ENCODE measurements around the gene SPAG16. TPM values are rescaled to one million over a fixed set of nuclear protein-coding genes. Genes with fewer than 3 reads are reported as not detected.

SPAG16 gene
- 25.4 and 28.9 TPM in 2 replicates for total RNA-seq (2014; rRNA removed; shearing (Covaris generic))
- 27.7 and 30.7 TPM in 2 replicates for polyA plus RNA-seq (2016; fragmentation: Nextera tagmentation; extraction: Ambion mirVana)

DNA sequence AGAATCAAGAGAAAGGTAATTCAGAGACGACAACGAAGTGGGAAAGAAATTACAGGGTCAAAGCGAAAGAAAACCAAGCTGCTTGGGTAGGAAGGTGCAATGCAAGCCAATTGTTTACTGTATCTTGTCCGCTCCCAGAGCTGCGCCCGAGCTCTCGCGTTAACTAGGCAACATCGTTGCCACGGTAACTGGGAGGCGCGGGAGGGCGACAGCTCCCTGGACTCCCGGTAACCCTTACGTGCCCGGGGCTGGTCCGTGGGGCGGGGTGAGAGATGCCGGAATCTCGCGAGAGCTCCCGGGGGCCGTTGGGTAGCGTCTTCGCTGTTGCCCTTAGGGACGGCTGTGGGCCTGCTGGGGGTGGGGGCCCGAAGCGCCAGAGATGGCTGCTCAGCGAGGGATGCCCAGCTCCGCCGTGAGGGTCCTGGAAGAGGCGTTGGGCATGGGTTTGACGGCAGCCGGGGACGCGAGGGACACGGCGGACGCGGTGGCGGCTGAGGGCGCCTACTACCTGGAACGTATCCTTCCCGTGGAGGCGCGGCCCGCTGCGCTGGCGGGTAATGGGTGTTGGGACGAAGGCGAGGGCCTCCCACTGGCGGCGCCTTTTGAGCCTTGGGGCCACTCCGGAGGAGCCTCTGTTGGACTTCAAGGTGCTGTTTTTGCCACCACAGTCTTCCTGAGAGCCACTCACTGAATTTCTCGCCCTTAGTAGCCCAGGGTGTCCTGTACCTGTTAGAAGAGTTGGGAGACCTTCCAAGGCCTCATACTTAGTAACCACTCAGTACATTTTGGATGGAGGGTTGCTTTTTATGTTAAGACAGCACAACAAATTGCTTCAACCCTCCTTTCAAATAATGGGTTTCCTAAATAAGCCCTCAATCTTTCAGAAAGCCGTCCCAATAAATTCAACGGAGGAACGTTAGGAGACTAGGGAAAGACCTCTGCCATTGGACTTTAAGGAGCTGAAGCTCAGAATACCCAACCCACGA lies at the start of gene SPAG16:
Gene SPAG16, plus strand, starts transcription at position 360 of the 986 bp plus-strand sequence.
- H3K4me2 ChIP-seq (ENCODE audit: unreplicated experiment): peak within 1 kb of the TSS; percentile 99
- peak within 1 kb of the TSS; percentile 99 for H2AFZ ChIP-seq
- no peaks in the 10 kb centered on the region for H3K27me3 ChIP-seq (replicated peaks; ENCODE audit: insufficient read depth)
- H3K9me3 ChIP-seq (ENCODE audit: low read depth): no peaks in the 10 kb centered on the region
- in situ Hi-C loops (cut with MboI): no loop called here
- peak; percentile 100 for DNase-seq
- peaks cover 42% of the 10 kb centered on the region for H3K4me1 ChIP-seq (ENCODE audit: insufficient read depth)
- 1 to 2% methylated on average over 59 of the region's 59 CpGs for WGBS, 2 experiments (ENCODE audit: low coverage in 1 of 2, low lambda C conversion rate in 2 of 2, missing lambda C conversion rate in 2 of 2)
- peaks cover 5% of the 10 kb centered on the region; the same call in 1 of the 2 replicates for H3K9me2 ChIP-seq (ENCODE audit: insufficient read depth)
- peaks cover 40% of the 10 kb centered on the region for H3K79me2 ChIP-seq (ENCODE audit: insufficient read depth)
- peak within 1 kb of the TSS; percentile 92 for H3K9ac ChIP-seq
- H3K27ac ChIP-seq: peak within 1 kb of the TSS; percentile 76
- H4K20me1 ChIP-seq (ENCODE audit: insufficient read depth): no peaks in the 10 kb centered on the region
- H3K36me3 ChIP-seq (ENCODE audit: low read depth): no peaks in the 10 kb centered on the region
- H3F3A ChIP-seq (ENCODE audit: insufficient read depth): peaks cover 14% of the 10 kb centered on the region
- peak within 1 kb of the TSS; percentile 95 for H3K4me3 ChIP-seq
- TF ChIP-seq EZH2 (IDR thresholded peaks at IDR 0.05; ENCODE audit: insufficient read depth, poor library complexity, severe bottlenecking) (no peak), EZH2phosphoT487 (IDR thresholded peaks at IDR 0.05; ENCODE audit: insufficient read depth, low read depth) (no peak)

DNA sequence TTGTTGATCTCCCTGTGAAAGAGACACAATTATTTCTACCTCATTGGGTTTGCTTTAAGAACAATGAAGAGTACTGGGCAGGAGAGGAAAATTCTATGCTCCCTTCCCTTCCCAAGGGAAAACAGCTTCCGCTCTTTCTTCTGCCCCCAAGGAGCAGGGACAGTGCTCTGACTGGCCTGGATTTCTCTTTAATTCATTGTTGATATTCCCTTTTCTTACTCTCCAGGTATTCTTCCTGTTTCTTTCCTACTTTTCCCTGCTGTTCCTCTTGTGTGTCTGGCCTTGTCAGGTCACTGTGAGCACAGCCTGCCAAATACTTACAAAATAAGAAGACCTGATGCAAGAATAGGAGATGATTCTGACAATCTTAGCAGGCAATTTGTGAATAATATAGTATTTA lies 49.6 kb upstream of the SPAG16 start:
- Histone ChIP-seq H3F3A (ENCODE audit: insufficient read depth) (peaks cover 27% of the 10 kb centered on the region), H3K4me3 (no peak overlapping the region), H3K9me3 (ENCODE audit: low read depth) (no peaks in the 10 kb centered on the region), H3K4me1 (ENCODE audit: insufficient read depth) (peaks cover 34% of the 10 kb centered on the region), H3K79me2 (ENCODE audit: insufficient read depth) (no peaks in the 10 kb centered on the region), H3K27me3 (replicated peaks; ENCODE audit: insufficient read depth) (no peaks in the 10 kb centered on the region), H2AFZ (peak overlapping the region; percentile 13; the same call in 1 of the 2 replicates), H3K36me3 (ENCODE audit: low read depth) (no peaks in the 10 kb centered on the region), H4K20me1 (ENCODE audit: insufficient read depth) (no peaks in the 10 kb centered on the region), H3K27ac (no peak overlapping the region), H3K4me2 (ENCODE audit: unreplicated experiment) (no peak overlapping the region), H3K9me2 (ENCODE audit: insufficient read depth) (no peaks in the 10 kb centered on the region), H3K9ac (no peak overlapping the region)
- no peak for TF ChIP-seq EZH2phosphoT487 (IDR thresholded peaks at IDR 0.05; ENCODE audit: insufficient read depth, low read depth)
- TF ChIP-seq EZH2 (IDR thresholded peaks at IDR 0.05; ENCODE audit: insufficient read depth, poor library complexity, severe bottlenecking): no peak
- no peak for DNase-seq
- in situ Hi-C loops (cut with MboI): no loop called here
- WGBS, 2 experiments (ENCODE audit: low coverage in 1 of 2, low lambda C conversion rate in 2 of 2, missing lambda C conversion rate in 2 of 2): 96 to 100% methylated on average over 1 of the region's 1 CpG

DNA sequence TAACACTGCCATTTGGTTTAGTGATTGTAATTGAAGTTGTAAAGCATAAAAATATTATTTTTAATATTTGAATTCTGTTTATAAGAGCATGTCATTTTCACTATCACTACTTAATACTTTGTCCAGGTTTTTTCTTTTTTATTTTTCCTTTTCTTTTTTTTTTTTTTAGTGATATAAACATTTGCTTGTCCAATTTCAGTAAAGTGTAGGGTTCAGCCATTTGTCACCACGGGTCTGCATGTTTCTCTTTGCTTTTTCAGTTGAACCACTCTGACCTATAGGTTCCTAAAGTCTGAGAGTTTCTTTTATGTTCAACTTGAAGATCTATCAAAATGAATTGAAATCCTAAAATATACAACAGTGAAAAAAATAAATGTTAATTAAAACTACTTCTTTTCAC lies 48.5 kb upstream of the SPAG16 start:
- Histone ChIP-seq H3K4me3 (no peak overlapping the region), H3K4me2 (ENCODE audit: unreplicated experiment) (no peak overlapping the region), H3K9me2 (ENCODE audit: insufficient read depth) (no peaks in the 10 kb centered on the region), H3K9ac (no peak overlapping the region), H3K36me3 (ENCODE audit: low read depth) (no peaks in the 10 kb centered on the region), H2AFZ (peak overlapping the region; percentile 75; the same call in 1 of the 2 replicates), H3K27me3 (replicated peaks; ENCODE audit: insufficient read depth) (no peaks in the 10 kb centered on the region), H3K27ac (no peak overlapping the region), H3K4me1 (ENCODE audit: insufficient read depth) (peaks cover 39% of the 10 kb centered on the region), H3K9me3 (ENCODE audit: low read depth) (no peaks in the 10 kb centered on the region), H3F3A (ENCODE audit: insufficient read depth) (peaks cover 27% of the 10 kb centered on the region), H3K79me2 (ENCODE audit: insufficient read depth) (no peaks in the 10 kb centered on the region), H4K20me1 (ENCODE audit: insufficient read depth) (no peaks in the 10 kb centered on the region)
- DNase-seq: no peak
- no peak for TF ChIP-seq EZH2phosphoT487 (IDR thresholded peaks at IDR 0.05; ENCODE audit: insufficient read depth, low read depth)
- no peak for TF ChIP-seq EZH2 (IDR thresholded peaks at IDR 0.05; ENCODE audit: insufficient read depth, poor library complexity, severe bottlenecking)
- WGBS, 2 experiments (ENCODE audit: low coverage in 1 of 2, low lambda C conversion rate in 2 of 2, missing lambda C conversion rate in 2 of 2): 65 to 71% methylated on average over 1 of the region's 1 CpG
- in situ Hi-C loops (cut with MboI): no loop called here

DNA sequence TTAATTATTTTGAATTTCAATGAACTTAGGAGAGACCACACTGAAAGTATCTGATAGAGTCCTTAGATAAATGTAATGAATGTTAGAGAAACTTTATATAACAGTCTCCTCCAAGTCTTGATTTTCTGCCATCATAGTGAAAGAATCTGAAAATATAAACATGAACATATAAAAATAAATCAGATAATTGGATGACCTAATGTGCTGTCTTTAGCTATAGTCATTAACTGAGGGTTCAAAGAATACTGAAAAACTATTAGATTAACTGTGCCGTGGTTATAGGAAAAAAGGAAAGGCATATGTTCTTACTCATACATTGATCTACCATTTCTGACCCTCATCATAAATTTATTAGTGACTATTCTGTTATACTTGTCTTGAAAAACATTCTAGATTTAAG lies 47.0 kb upstream of the SPAG16 start:
- H3K9me3 ChIP-seq (ENCODE audit: low read depth): no peaks in the 10 kb centered on the region
- TF ChIP-seq EZH2phosphoT487 (IDR thresholded peaks at IDR 0.05; ENCODE audit: insufficient read depth, low read depth) (no peak), EZH2 (IDR thresholded peaks at IDR 0.05; ENCODE audit: insufficient read depth, poor library complexity, severe bottlenecking) (no peak)
- H3F3A ChIP-seq (ENCODE audit: insufficient read depth): peaks cover 27% of the 10 kb centered on the region
- no peaks in the 10 kb centered on the region for H3K9me2 ChIP-seq (ENCODE audit: insufficient read depth)
- H3K36me3 ChIP-seq (ENCODE audit: low read depth): no peaks in the 10 kb centered on the region
- H4K20me1 ChIP-seq (ENCODE audit: insufficient read depth): no peaks in the 10 kb centered on the region
- peak overlapping the region; percentile 77 for H3K27ac ChIP-seq
- in situ Hi-C loops (cut with MboI): no loop called here
- H3K27me3 ChIP-seq (replicated peaks; ENCODE audit: insufficient read depth): no peaks in the 10 kb centered on the region
- no peaks in the 10 kb centered on the region for H3K79me2 ChIP-seq (ENCODE audit: insufficient read depth)
- H3K4me1 ChIP-seq (ENCODE audit: insufficient read depth): peaks cover 41% of the 10 kb centered on the region
- H3K9ac ChIP-seq: peak overlapping the region; percentile 51; the same call in 1 of the 2 replicates
- H2AFZ ChIP-seq: peak overlapping the region; percentile 75
- peak overlapping the region; percentile 45 for H3K4me3 ChIP-seq
- H3K4me2 ChIP-seq (ENCODE audit: unreplicated experiment): peak overlapping the region; percentile 86
- 3 to 4% methylated on average over 1 of the region's 1 CpG for WGBS, 2 experiments (ENCODE audit: low coverage in 1 of 2, low lambda C conversion rate in 2 of 2, missing lambda C conversion rate in 2 of 2)
- DNase-seq: no peak

Measured in GM23248 (cell line).